ENCODE measurements around the gene KTN1.

Gene KTN1

DNA sequence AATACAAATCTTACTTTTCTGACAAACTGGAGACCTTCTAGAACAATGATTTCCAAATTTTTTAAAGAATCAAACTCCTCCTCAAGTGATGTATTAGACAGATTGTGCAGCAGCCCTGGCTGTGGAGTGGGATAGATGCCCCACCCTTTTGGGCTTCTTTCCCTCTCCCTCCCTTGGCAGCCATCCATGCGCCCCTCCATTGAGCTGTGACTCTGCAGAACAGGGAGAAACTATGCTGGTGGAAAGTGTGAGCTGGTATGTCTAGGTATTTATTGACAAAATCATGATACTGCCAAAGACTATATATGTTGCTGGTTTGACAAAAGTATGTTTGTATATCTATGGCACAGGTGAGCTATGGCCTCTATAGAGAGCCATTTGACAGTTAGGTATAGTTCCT, 138.5 kb downstream of the KTN1 start:
- DNase-seq, result no peak

DNA sequence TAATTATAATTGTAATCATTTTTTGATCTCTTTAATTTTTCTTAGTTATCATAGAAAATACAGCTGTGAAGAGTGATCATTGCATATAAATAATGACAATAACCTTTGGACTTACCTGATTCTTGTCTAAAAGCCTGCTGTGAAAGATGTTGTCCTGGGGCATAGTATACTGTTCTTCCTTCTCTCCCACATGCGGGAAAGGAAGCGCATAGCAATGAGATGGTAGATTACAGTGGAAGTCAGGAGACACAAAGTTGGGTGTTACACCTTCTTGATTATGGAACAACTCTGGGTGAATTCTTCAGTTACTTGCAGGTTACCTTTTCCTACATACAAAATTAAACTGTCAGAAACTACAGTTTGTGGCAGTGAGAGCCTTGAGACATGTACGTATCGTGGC, 140.8 kb downstream of the KTN1 start:
- no peak for DNase-seq

DNA sequence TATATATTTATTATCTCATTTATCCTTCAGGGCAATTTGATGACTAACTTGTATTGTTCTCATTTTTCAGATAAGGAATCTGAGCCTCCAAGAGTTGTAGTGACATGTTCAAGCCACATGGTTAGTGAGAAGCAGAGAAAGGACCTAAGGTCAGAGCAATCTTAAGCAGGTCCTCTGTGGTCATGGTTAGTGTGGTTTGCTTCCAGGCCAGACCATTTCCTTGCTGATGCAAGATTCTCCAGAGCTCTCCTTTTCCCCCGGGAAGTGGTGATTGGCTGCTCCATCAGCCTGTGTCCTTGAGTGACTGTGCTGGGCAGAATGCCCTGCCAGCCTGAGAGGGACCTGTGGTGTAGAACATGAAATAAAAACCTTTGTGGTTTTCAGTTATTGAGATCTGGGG, 141.3 kb downstream of the KTN1 start:
- DNase-seq, result no peak

DNA sequence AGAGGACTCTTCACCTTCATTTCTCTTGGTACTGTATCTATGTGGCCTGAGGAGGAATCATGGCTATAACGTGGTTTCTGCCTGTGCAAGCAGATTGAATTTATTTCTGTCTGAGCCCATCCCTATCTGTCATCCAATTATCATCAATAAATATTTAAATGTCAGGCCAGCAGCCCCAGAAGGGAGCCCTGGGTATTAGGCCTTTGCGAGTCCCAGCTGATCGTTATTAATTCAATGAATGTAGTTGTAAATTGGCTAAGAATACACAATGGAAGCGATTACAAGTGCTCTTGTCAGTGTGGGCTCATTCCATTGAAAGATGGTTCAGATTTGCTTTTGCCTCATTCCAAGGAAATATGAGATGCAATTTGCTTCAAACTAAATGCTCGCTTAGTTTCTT, 142.0 kb downstream of the KTN1 start:
- DNase-seq, result no peak

DNA sequence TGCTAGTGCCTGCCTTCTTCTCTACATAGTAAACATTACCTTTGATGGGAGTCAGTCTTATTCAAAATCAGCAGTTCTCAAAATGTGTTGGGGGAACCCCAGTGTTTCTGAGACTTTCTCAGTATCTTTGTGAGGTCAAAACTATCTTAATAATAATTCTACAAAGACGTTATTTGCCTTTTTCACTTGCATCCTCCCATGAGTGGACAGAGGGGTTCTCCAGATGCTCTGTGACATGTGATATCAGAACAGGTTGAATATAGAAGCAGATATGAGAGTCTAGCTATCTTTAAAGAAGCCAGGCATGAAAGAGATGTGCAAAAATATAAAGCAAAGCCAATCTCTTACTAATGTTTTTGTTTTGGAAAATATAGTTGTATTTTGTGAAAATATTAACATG, 144.7 kb downstream of the KTN1 start:
- no peak for DNase-seq

DNA sequence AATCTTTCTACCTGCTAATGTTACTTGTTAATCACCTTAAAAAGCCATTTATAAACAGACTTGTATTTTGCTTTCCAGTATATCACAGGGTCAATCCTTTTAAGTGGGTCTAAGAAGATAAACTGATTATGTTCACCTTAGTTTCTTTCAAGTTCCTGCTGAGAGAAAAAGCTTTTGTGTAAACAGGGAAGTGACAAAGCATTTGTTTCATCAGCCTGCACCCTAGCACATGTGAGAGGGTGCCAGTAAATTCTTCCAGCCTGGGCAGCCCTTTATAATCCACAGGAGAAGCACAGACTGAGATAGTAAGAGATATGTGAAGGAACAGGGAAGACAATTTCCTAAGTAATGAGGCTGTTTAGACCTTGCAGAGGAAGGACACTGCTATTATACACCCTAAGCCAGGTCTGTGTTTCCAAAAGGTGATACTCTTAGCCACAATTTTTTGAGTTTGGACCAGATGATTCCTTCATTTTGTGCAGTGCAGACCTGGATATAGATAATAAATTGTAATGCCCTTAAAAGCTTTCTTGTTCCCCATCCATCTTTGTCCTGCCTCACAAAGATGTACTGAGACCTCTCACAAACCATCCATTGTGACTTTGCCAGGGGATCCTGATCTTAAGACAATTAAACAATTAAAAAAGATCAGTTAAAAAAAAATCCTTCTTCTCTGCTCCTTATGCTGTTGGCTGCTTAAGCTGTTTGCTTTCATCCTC, 150.7 kb downstream of the KTN1 start:
- DNase-seq, result no peak

DNA sequence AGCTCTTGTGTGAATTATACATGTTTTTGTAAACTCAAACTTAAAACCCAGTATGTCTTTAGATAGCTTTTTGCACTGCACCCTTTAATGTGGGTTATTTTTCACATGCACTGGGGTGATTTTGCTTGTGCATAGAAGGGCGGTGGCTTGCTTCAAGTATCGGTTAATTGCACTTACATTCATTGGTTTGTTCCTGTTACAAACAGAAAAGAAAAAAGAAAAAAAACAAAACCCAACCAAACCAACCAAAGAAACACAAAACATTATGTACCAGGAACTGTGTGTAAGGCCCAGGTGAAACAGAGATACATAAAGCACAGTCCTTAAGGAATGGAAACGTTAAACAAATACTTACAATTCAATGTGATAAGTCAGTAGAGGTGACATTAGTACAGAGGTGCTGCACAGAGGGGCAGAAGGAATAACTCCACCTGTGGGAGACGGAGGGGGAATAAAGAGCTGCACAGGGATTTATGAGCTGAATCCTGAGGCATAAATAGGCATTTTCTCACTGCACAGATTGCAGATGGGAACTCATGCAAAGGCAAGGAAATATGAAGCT, 151.4 kb downstream of the KTN1 start:
- DNase-seq, result no peak

DNA sequence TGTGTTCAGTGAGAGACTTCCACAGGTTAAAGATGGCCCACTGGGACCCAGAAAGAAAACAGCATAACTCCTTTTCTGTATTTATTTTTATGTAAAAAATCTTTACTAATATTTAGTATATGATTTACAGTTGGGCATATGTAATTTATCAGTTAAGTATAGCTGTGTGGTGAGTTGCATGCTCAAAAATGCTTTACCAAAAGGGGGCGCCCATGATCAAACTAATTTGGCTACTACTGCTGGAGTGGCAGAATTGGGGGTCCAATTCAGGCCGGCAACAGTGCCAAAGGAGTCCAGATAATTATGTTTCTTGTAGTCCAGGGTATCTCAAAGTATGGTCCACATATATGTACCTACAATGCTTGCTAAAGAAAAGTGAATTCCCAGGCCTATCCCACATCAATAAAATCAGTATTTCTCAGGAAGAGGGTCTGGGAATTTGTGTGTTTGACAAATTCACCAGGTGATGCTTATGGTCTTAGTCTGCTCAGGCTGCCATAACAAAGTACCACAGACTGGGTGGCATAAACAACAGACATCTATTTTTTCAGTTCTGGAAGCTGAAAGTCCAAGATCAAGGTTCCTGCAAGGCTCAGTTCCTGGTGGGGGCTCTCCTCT, 152.0 kb downstream of the KTN1 start:
- peak; percentile 63 for DNase-seq

DNA sequence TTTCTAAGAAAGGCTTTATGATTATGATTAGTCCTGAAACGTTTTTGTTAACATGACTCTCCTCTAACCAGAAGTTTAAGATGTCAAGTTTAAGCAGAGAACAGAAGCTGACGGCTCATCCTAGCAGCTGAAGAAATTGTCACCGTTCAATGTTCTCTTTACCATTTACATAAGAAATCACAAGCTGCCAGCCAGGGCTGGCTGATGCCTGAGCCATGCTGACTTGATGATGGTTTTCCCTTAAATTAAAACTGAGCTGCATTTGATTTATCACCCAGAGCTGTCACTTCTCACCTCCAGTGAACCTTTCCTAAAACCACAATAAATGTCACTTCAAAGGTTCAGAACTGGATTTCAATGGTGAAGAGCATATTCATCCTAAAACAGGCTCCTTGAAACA, 153.6 kb downstream of the KTN1 start:
- no peak for DNase-seq
